AG09309 (cell line): Measurements from ENCODE around the gene DPF1.

Experiments
- DNase-seq: peaks from one replicate; pipeline ENCODE4 v3.0.0-alpha.2; 2010; ENCODE audit warnings: low read depth
- H3K4me3 ChIP-seq: 2 replicates; pipeline ENCODE4 v1.5.1; 2011; ENCODE audit warnings: mild to moderate bottlenecking, low read depth, low read length, moderate library complexity; ENCODE audit not compliant: control insufficient read depth
- TF ChIP-seq, protein P1 (sequence below): IDR thresholded peaks from 2 replicates; pipeline ENCODE4 v1.5.1; 2011; ENCODE audit warnings: mild to moderate bottlenecking, low read depth, low read length, inconsistent platforms; ENCODE audit not compliant: insufficient read depth, control insufficient read depth; ENCODE audit errors: missing control alignments

The DPF1 gene

DNA sequence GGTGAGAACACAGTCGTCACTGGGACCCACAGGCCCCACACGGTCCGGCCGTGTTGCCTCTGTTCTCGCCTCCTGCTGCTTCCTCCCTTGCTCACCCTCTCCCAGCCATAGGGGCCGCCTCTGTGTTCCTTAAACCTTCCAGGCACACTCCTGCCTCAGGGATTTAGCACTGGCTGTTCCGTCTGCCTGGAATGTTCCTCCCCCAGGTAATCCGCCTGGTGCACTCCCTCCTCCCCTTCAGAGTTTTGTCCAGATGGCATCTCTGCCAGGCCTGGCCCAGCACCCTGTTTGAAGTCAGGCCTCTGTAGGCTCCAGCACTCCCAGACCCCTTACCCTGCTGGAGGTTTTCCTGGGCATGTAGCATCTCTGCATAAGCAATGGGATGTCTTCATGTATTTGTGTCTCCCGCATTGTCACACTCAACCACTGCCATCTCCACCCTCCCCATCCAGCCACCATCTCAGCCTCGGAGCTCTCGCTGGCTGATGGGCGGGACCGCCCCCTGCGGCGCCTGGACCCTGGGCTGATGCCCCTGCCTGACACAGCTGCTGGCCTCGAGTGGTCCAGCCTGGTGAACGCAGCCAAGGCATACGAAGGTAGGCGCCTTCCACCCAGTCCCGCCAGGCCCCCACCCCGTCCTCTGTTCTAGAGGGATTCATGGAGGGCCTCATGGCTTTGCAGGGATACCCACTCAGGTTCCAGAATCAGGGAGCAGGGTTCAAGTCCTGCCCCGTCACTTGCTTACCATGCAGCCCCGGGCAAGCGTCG lies 25.9 kb downstream of the DPF1 start:
- no peak overlapping the region for H3K4me3 ChIP-seq
- TF ChIP-seq, protein P1, sequence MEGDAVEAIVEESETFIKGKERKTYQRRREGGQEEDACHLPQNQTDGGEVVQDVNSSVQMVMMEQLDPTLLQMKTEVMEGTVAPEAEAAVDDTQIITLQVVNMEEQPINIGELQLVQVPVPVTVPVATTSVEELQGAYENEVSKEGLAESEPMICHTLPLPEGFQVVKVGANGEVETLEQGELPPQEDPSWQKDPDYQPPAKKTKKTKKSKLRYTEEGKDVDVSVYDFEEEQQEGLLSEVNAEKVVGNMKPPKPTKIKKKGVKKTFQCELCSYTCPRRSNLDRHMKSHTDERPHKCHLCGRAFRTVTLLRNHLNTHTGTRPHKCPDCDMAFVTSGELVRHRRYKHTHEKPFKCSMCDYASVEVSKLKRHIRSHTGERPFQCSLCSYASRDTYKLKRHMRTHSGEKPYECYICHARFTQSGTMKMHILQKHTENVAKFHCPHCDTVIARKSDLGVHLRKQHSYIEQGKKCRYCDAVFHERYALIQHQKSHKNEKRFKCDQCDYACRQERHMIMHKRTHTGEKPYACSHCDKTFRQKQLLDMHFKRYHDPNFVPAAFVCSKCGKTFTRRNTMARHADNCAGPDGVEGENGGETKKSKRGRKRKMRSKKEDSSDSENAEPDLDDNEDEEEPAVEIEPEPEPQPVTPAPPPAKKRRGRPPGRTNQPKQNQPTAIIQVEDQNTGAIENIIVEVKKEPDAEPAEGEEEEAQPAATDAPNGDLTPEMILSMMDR: no peak
- no peak for DNase-seq

DNA sequence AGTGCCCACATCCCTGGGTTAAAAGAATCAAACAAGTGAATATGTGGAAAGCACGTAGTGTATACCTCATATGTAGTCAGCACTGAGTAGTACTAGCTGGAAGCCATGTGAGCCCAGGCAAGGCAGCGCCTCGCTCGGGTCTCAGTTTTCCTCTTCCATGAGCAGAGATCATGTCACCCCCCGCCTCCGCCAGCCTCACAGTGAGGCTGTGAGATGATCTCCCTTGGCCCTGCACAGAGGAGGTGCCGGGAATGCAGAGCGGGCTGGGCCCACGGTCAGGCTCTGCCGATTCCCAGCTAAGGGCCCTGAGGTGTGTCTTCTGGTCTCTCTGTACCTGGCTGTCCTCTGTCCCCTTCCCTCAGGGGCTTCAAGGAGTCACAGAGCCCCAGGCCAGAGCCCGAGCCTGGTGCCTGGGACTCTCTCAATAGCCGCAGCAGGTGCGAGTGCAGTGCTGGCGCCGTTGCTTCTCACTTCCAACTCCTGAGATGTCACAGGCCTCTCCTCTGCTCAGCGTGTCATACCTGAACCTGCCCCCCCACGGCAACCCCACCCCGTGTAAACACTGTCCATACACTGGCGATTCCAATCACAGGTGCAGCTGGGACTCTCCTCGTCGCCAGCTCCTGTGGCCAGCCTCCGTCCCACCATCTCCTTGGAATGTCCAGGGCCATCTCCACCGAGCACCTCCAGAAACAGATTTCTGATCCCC lies 26.9 kb downstream of the DPF1 start:
- no peak for DNase-seq
- no peak overlapping the region for H3K4me3 ChIP-seq
- TF ChIP-seq, protein P1: no peak

DNA sequence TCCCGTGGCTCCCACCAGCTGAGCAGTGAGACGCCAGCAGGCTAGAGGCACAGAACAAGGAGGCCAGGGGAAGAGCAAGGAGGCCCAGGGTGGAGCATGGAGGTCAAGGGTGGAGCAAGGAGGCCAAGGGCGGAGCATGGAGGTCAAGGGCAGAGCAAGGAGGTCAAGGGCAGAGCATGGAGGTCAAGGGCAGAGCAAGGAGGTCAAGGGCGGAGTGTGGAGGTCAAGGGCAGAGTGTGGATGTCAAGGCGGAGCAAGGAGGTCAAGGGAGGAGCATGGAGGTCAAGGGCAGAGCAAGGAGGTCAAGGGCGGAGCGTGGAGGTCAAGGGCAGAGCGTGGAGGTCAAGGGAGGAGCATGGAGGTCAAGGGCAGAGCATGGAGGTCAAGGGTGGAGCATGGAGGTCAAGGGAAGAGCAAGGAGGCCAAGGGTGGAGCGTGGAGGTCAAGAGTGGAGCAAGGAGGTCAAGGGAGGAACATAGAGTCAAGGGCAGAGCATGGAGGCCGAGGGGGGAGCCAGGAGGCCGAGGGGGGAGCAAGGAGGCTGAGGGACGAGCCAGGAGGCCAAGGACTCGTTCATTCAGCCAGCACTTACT lies 27.7 kb downstream of the DPF1 start:
- TF ChIP-seq, protein P1: no peak
- H3K4me3 ChIP-seq: no peak overlapping the region
- DNase-seq: no peak

DNA sequence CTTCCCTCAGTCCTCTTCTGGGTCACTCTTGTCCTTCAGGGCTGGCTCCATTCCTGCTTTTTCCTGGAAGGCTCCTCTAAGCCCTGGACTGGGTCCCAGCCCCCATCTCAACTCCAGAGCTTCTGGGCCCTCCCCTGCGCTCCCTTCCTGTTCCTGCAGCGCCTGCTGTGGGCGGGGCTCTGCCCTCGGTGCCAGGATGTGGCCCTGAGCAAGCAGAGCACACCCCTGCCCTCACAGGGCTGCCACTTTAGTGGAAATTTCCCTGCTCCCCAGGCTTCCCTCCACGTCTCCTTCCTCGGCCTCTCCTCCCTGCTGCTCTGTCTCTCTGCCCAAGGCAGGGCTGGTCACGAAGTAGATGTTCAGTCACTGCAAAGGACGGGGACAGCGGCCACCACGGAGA lies 28.8 kb downstream of the DPF1 start:
- no peak for DNase-seq
- TF ChIP-seq, protein P1: no peak
- H3K4me3 ChIP-seq: no peak overlapping the region

DNA sequence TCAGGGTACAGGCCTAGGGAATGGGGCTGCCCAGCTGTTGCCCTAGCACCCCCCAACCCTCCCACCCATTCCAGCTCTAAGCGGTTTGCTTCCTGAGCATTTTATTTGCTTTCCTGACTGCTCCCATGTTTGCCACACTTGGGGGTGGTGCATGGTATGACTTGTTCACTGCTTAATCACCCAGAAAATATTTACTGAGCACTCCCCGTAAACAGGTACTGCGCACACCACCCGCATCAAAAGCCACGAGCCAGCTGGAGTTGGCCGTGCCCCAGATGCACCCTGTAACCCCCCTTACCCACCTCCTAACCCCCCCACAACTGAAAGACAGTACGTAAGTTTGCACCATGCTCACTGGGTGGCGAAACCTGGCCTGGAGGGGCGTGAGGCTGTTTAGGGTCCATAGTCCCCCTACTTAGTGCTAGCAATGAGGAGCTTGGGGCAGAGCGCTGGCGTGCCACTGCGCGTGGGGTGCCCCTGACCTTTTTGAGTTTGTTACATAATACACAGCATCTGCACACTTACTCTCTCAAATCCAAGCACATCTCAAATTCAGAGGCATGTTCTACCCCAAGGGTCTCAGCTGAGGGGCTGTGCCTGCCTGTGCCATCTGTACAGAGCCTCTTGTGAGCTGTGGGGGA lies 29.8 kb downstream of the DPF1 start:
- H3K4me3 ChIP-seq: no peak overlapping the region
- TF ChIP-seq, protein P1: no peak
- DNase-seq: no peak

DNA sequence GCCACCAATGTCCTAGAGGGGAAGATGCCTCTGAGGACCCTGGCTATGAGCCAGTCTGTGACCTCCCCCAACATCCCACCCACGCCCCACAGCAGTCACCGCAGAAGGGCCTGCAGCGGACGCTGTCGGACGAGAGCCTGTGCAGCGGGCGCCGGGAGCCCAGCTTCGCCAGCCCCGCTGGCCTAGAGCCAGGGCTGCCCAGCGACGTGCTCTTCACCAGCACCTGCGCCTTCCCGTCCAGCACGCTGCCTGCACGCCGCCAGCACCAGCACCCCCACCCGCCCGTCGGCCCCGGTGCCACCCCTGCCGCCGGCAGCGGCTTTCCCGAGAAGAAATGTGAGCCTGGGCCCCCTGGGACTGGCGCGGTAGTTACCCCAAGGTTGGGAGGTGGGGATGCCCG lies 30.6 kb downstream of the DPF1 start:
- TF ChIP-seq, protein P1: no peak
- H3K4me3 ChIP-seq: no peak overlapping the region
- DNase-seq: no peak
